Esophagus muscularis mucosa (tissue), 4 donors: ENCODE results near the gene PTPRS.

Experiments used
- EP300 ChIP-seq: sonication (generic); formaldehyde crosslinking; IDR thresholded peaks from one replicate; pipeline ENCODE4 v1.6.1; 2017; ENCODE audit warnings: antibody characterized with exemption
- POLR2AphosphoS5 ChIP-seq, 2 donors: sonication (generic); formaldehyde crosslinking; IDR thresholded peaks; one replicate each; pipeline ENCODE4 v1.6.1; 2017; ENCODE audit warnings: antibody characterized with exemption in 2 of 2
- TF ChIP-seq, protein P1 (sequence below), 3 experiments: fragments of 200-600 bp in 2 of 3; fragments of 450-650 bp in 1 of 3; sonication (generic) in 2 of 3; IDR thresholded peaks; one replicate each; pipeline ENCODE4 v1.5.1; 2017 to 2019; ENCODE audit warnings: antibody characterized with exemption in 3 of 3, mild to moderate bottlenecking in 2 of 3, moderate library complexity in 1 of 3

DNA sequence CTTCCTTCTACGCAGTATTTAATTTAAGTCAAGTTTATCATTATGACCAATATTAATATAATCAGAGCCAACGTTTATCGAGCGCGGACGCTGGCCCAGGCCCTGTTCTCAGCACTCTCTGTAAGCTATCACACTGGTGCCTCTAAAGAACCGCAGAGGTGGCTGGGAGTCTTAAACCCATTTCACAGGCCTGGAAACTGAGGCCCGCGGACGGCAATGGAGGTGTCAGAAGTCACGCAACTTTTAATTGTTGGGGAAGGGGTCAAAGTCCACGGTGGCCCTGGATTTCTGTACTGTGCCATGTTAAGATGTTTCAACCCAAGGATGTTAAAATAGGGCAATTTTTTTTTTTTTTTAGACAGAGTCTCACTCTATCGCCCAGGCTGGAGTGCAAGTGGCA lies 8.8 kb downstream of the PTPRS start:
- no peak for TF ChIP-seq EP300
- TF ChIP-seq, protein P1, sequence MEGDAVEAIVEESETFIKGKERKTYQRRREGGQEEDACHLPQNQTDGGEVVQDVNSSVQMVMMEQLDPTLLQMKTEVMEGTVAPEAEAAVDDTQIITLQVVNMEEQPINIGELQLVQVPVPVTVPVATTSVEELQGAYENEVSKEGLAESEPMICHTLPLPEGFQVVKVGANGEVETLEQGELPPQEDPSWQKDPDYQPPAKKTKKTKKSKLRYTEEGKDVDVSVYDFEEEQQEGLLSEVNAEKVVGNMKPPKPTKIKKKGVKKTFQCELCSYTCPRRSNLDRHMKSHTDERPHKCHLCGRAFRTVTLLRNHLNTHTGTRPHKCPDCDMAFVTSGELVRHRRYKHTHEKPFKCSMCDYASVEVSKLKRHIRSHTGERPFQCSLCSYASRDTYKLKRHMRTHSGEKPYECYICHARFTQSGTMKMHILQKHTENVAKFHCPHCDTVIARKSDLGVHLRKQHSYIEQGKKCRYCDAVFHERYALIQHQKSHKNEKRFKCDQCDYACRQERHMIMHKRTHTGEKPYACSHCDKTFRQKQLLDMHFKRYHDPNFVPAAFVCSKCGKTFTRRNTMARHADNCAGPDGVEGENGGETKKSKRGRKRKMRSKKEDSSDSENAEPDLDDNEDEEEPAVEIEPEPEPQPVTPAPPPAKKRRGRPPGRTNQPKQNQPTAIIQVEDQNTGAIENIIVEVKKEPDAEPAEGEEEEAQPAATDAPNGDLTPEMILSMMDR (IDR thresholded peaks at IDR 0.05): no peak
- TF ChIP-seq POLR2AphosphoS5 (IDR thresholded peaks at IDR 0.05): no peak
